Mesenchymal stem cell (in vitro differentiated cells and primary cell): Measurements from ENCODE around the gene FAAP100.

Experiments
- DNase-seq: peaks from one replicate; pipeline ENCODE4 v3.0.0-alpha.2; 2013
- H2AFZ ChIP-seq: one replicate; pipeline ENCODE4 v1.6.1; 2013; ENCODE audit warnings: low read depth, mild to moderate bottlenecking, control low read depth, inconsistent platforms, low read length, moderate library complexity
- H2AK5ac ChIP-seq: 2 replicates; pipeline ENCODE4 v1.6.1; 2013; ENCODE audit warnings: low read length, moderate library complexity, mild to moderate bottlenecking, inconsistent platforms; ENCODE audit not compliant: severe bottlenecking
- H2BK120ac ChIP-seq: one replicate; pipeline ENCODE4 v1.6.1; 2013; ENCODE audit warnings: low read depth, mild to moderate bottlenecking, inconsistent platforms, low read length, moderate library complexity
- H2BK12ac ChIP-seq, 2 experiments: one replicate each; pipeline ENCODE4 v1.6.1; 2013; ENCODE audit warnings: inconsistent platforms in 2 of 2, low read length in 2 of 2, mild to moderate bottlenecking in 2 of 2, moderate library complexity in 2 of 2, control low read depth in 1 of 2
- H2BK15ac ChIP-seq: one replicate; pipeline ENCODE4 v1.6.1; 2013; ENCODE audit warnings: mild to moderate bottlenecking, low read depth, inconsistent platforms; ENCODE audit not compliant: poor library complexity, severe bottlenecking
- H2BK5ac ChIP-seq: 2 replicates; pipeline ENCODE4 v1.6.1; 2013; ENCODE audit warnings: low read depth, mild to moderate bottlenecking, low read length, control low read depth, inconsistent platforms; ENCODE audit not compliant: poor library complexity, severe bottlenecking
- H3K14ac ChIP-seq, 2 experiments: one replicate each; pipeline ENCODE4 v1.6.1; 2013; ENCODE audit warnings: inconsistent platforms in 2 of 2, low read length in 2 of 2, control low read depth in 1 of 2, mild to moderate bottlenecking in 1 of 2, moderate library complexity in 1 of 2
- H3K18ac ChIP-seq, 2 experiments: one replicate each; pipeline ENCODE4 v1.6.1; 2013; ENCODE audit warnings: inconsistent platforms in 2 of 2, low read length in 2 of 2, control low read depth in 1 of 2, low read depth in 1 of 2, mild to moderate bottlenecking in 1 of 2
- H3K23ac ChIP-seq, 2 experiments: one replicate each; pipeline ENCODE4 v1.6.1; 2013; ENCODE audit warnings: inconsistent platforms in 2 of 2, low read length in 2 of 2, mild to moderate bottlenecking in 2 of 2, moderate library complexity in 2 of 2, control low read depth in 1 of 2
- H3K27ac ChIP-seq: 2 replicates; pipeline ENCODE4 v1.5.1; 2013; ENCODE audit warnings: mild to moderate bottlenecking, moderate library complexity, low read length, control low read depth, inconsistent platforms; ENCODE audit not compliant: poor library complexity, severe bottlenecking
- H3K27me3 ChIP-seq, 2 experiments: 2 replicates each; pipeline versions ENCODE4 v1.6.1 to v1.7.0; 2013; ENCODE audit warnings: low read length in 2 of 2, mild to moderate bottlenecking in 2 of 2, moderate library complexity in 2 of 2, control low read depth in 1 of 2, inconsistent platforms in 1 of 2; ENCODE audit not compliant: control insufficient read depth in 1 of 2, insufficient read depth in 1 of 2
- H3K36me3 ChIP-seq, 2 experiments: 2 replicates each; pipeline versions ENCODE4 v1.6.1 to v1.7.0; 2013; ENCODE audit warnings: low read length in 2 of 2, control low read depth in 1 of 2, inconsistent platforms in 1 of 2, low read depth in 1 of 2, mild to moderate bottlenecking in 1 of 2; ENCODE audit not compliant: insufficient read depth in 2 of 2, control insufficient read depth in 1 of 2
- H3K4ac ChIP-seq, 2 experiments: one replicate each; pipeline ENCODE4 v1.6.1; 2013; ENCODE audit warnings: inconsistent platforms in 2 of 2, low read length in 2 of 2, mild to moderate bottlenecking in 2 of 2, moderate library complexity in 2 of 2, control low read depth in 1 of 2, low read depth in 1 of 2
- H3K4me1 ChIP-seq: 2 replicates; pipeline ENCODE4 v1.6.1; 2013; ENCODE audit warnings: low read depth, low read length, control low read depth; ENCODE audit not compliant: control insufficient read depth, insufficient read depth
- H3K4me2 ChIP-seq: 2 replicates; pipeline ENCODE4 v1.6.1; 2013; ENCODE audit warnings: low read length, mild to moderate bottlenecking, inconsistent platforms; ENCODE audit not compliant: poor library complexity, severe bottlenecking
- H3K4me3 ChIP-seq, 2 experiments: 2 replicates each; pipeline versions ENCODE4 v1.5.1 to v1.7.0; 2013; ENCODE audit warnings: low read length in 2 of 2, mild to moderate bottlenecking in 2 of 2, control low read depth in 1 of 2, low read depth in 1 of 2; ENCODE audit not compliant: insufficient read depth in 1 of 2
- H3K79me1 ChIP-seq: replicated peaks from 2 replicates; pipeline ENCODE4 v1.6.1; 2013; ENCODE audit warnings: mild to moderate bottlenecking, control low read depth, low read length, inconsistent platforms; ENCODE audit not compliant: poor library complexity, severe bottlenecking
- H3K9ac ChIP-seq: 2 replicates; pipeline ENCODE4 v1.7.0; 2013; ENCODE audit warnings: mild to moderate bottlenecking, low read length, moderate library complexity
- H3K9me3 ChIP-seq: 2 replicates; pipeline ENCODE4 v1.7.0; 2013; ENCODE audit warnings: mild to moderate bottlenecking, low read length; ENCODE audit not compliant: control insufficient read depth
- H4K8ac ChIP-seq: one replicate; pipeline ENCODE4 v1.6.1; 2013; ENCODE audit warnings: inconsistent platforms, mild to moderate bottlenecking, low read length, moderate library complexity
- H4K91ac ChIP-seq: one replicate; pipeline ENCODE4 v1.6.1; 2013; ENCODE audit warnings: mild to moderate bottlenecking, low read length, inconsistent platforms
- WGBS: methylation state at CpG from one replicate; pipeline ENCODE4 v1.1.7; 2013; ENCODE audit warnings: mixed read lengths; 5-methylcytosine and 5-hydroxymethylcytosine counted together

Gene FAAP100

DNA sequence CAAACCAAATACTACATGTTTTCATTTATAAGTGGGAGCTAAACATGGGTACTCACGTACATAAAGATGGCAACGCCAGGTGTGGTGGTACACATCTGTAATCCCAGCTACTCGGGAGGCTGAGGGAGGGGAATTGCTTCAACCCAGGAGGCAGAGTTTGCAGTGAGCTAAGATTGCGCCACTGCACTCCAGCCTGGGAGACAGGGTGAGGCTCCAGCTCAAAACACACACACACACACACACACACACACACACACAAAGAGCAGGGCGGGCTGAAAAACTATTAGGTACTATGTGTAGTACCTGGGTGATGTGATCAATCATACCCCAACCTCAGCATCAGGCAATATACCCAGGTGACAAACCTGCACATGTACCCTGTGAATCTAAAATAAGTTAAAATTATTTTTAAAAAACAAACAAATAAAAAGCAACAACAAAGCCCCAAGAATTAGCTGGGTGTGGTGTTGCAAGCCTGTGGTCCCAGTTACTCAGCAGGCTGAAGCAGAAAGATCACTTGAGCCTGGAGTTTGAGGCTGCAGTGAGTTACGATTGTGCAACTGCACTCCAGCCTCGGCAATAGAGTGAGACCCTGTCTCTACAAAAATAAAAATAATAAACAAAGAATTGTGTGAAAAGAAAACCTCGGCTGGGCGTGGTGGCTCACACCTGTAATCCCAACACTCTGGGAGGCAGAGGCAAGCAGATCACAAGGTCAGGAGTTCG lies 11.9 kb upstream of the FAAP100 start:
- peaks cover 51 to 76% of the 10 kb centered on the region in 2 experiments for H3K36me3 ChIP-seq
- H2BK120ac ChIP-seq: no peak overlapping the region
- H2BK12ac ChIP-seq: peak overlapping the region in 1 of 2 experiments; percentile 17
- no peak overlapping the region for H4K91ac ChIP-seq
- no peak overlapping the region for H3K23ac ChIP-seq
- peak; percentile 91 for DNase-seq
- H2AK5ac ChIP-seq: no peak overlapping the region
- H2BK15ac ChIP-seq: no peak overlapping the region
- H3K18ac ChIP-seq: no peak overlapping the region
- peaks cover 6% of the 10 kb centered on the region for H3K79me1 ChIP-seq
- peaks cover 36% of the 10 kb centered on the region for H3K4me1 ChIP-seq
- H3K9ac ChIP-seq: peak overlapping the region; percentile 57
- no peaks in the 10 kb centered on the region for H3K27me3 ChIP-seq
- no peak overlapping the region for H3K4me3 ChIP-seq
- WGBS: 79% methylated on average over 5 of the region's 10 CpGs
- H3K14ac ChIP-seq: no peak overlapping the region
- H2BK5ac ChIP-seq: no peak overlapping the region
- H2AFZ ChIP-seq: no peak overlapping the region
- H4K8ac ChIP-seq: no peak overlapping the region
- no peak overlapping the region for H3K27ac ChIP-seq
- no peaks in the 10 kb centered on the region for H3K9me3 ChIP-seq
- H3K4me2 ChIP-seq: no peak overlapping the region
- no peak overlapping the region for H3K4ac ChIP-seq

DNA sequence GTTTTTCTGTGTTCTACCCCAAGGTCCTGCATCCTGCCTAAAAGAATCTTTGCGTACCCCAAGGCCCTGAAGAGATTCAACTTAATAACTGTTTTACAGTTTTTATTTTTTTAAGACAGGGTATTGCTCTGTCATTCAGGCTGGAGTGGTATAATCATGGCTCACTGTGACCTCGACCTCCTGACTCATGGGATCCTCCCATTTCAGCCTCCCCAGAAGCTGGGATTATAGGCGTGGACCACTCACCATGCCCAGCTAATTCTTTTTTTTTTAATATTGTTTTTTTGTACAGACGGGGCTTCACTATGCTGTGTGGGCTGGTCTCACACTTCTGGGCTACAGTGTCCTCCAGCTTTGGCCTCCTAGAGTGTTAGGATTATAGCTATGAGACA lies 9.3 kb upstream of the FAAP100 start:
- Histone ChIP-seq H3K27me3 (no peaks in the 10 kb centered on the region), H3K36me3 (peaks cover 67 to 83% of the 10 kb centered on the region in 2 experiments), H4K91ac (no peak overlapping the region), H2BK15ac (no peak overlapping the region), H3K4me3 (no peak overlapping the region), H3K79me1 (peaks cover 21% of the 10 kb centered on the region), H3K4me2 (no peak overlapping the region), H2AFZ (no peak overlapping the region), H2BK12ac (no peak overlapping the region), H3K14ac (no peak overlapping the region), H4K8ac (no peak overlapping the region), H3K23ac (no peak overlapping the region), H2BK120ac (no peak overlapping the region), H3K18ac (no peak overlapping the region), H3K9ac (peak overlapping the region; percentile 69), H3K4me1 (peaks cover 34% of the 10 kb centered on the region), H2AK5ac (peak overlapping the region; percentile 49), H3K9me3 (no peaks in the 10 kb centered on the region), H3K27ac (peak overlapping the region; percentile 37), H3K4ac (no peak overlapping the region), H2BK5ac (no peak overlapping the region)
- DNase-seq: peak; percentile 57
- 75% methylated on average over 2 of the region's 4 CpGs for WGBS

DNA sequence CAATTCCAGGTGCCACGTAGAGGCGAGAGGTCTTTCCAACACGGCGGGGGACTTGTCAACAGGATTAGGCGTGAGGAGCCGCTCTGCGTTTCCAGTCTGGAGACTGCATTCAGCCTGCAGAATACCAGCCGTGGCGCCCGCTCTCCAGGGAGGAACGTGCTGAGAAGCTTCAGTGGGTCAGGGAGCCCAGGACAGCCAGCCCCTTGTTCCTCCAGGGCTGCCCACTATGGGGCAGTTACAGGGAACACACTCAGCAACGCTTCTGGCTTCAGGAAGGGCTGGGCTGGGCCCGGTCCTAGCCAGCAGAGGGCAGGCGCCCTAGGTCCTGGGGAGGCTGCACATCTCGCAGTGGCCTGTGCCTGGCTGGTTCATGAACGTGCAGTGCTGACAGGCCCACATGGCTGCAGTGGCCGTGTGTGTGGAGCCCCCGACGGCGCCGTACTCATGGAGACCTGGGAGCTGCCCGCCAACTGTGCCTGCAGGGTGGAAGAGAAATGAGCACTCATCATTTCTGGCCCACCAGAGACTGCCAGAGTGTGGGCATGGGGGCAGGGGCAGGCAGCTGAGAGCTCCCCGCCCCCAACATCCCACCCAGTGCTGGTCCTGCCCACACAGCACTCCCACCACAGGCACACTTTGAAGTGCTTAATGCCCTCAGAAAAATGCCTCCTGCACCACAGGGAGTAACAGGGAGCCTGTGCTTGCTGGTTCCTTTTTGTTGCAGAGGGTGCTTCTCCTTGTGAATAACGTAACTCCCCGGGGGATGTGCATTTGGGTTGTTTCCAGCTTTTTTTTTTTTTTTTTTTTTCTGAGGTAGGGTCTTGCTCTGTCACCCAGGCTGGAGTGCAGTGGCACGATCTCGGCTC lies 7.0 kb upstream of the FAAP100 start:
- H3K4me2 ChIP-seq: no peak overlapping the region
- no peak overlapping the region for H3K4me3 ChIP-seq
- H3K36me3 ChIP-seq: peaks cover 62 to 68% of the 10 kb centered on the region in 2 experiments
- peak overlapping the region; percentile 29 for H2AK5ac ChIP-seq
- H2BK5ac ChIP-seq: no peak overlapping the region
- peak overlapping the region in 1 of 2 experiments; percentile 27 for H3K14ac ChIP-seq
- whole genome bisulfite sequencing: 90% methylated on average over 27 of the region's 27 CpGs
- H3K27ac ChIP-seq: no peak overlapping the region
- no peak overlapping the region for H2BK15ac ChIP-seq
- no peaks in the 10 kb centered on the region for H3K9me3 ChIP-seq
- DNase-seq: no peak
- no peak overlapping the region for H4K8ac ChIP-seq
- H2BK120ac ChIP-seq: no peak overlapping the region
- H3K79me1 ChIP-seq: peaks cover 22% of the 10 kb centered on the region
- peaks cover 31% of the 10 kb centered on the region for H3K4me1 ChIP-seq
- H2BK12ac ChIP-seq: peak overlapping the region in 1 of 2 experiments; percentile 42
- H3K18ac ChIP-seq: peak overlapping the region in 1 of 2 experiments; percentile 43
- H4K91ac ChIP-seq: no peak overlapping the region
- no peak overlapping the region for H2AFZ ChIP-seq
- no peaks in the 10 kb centered on the region for H3K27me3 ChIP-seq
- no peak overlapping the region for H3K4ac ChIP-seq
- H3K23ac ChIP-seq: no peak overlapping the region
- H3K9ac ChIP-seq: no peak overlapping the region

DNA sequence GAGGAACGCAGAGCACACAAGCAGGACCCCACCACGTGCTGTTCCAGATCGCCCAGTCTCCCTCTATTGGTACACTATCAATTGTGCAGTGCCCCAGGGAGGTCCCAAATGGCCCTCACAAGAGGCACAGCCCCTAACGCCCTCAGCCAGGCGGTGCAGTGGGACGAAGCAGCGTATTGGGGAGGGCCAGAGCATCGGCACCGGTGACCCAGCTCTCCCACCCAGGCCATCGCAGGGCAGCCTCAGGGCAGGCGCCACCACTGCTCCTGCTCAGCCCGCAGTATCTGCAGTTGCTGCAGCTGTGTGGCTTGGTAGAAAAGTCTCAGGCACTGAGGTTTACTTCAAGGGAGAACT lies 5.9 kb upstream of the FAAP100 start:
- DNase-seq: no peak
- no peak overlapping the region for H2BK15ac ChIP-seq

More for the DNA sequence above, 5.9 kb upstream of the FAAP100 start:
- Histone ChIP-seq H3K9me3 (no peaks in the 10 kb centered on the region), H3K4ac (no peak overlapping the region), H3K27me3 (no peaks in the 10 kb centered on the region), H3K23ac (no peak overlapping the region), H3K4me1 (peaks cover 39% of the 10 kb centered on the region), H2BK12ac (no peak overlapping the region), H4K91ac (no peak overlapping the region), H4K8ac (no peak overlapping the region), H2BK120ac (no peak overlapping the region), H3K14ac (no peak overlapping the region), H3K79me1 (peaks cover 22% of the 10 kb centered on the region), H3K36me3 (peaks cover 61 to 62% of the 10 kb centered on the region in 2 experiments), H2AFZ (no peak overlapping the region), H3K9ac (no peak overlapping the region), H3K4me2 (no peak overlapping the region), H2AK5ac (no peak overlapping the region), H3K18ac (no peak overlapping the region), H3K27ac (no peak overlapping the region), H2BK5ac (no peak overlapping the region), H3K4me3 (no peak overlapping the region)
- WGBS: 96% methylated on average over 12 of the region's 12 CpGs
